Measurements from ENCODE around the gene GTF3A.

DNA sequence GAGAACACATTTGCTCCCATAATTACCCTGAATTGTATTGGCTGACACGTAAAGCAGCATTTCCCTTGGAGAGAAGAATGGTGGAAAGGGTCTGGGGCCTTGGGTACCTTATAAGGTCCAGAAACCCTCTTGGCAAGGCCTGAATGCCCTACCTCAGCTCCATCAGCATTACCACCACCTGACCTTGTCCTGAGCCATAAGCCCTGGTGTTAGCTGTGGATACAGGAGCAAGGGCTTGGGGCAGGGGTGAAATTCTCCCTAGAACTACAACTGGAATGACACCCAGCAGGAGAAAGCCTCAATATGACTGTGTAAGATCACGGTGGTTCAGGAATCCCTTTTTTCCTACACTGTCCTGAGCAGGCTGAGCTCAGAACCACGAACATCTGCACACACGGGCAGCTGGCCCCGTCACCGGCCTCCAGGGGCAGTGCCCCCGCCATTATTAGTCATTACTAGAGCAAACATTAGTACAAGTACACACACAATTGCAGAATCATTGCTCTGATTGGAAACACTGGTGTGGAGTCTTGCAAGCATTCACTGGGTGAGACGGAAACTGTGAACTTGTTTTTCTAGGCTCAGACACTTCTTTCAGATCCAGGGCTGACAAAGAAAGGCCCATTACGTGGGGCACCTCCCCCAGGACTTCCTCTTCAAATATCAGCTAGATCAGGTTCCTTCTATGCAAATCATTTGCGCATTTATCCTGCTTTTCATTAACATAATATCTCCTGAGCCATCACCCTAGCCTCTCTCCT, 52.7 kb downstream of the GTF3A start:
- TF ChIP-seq, protein P1, sequence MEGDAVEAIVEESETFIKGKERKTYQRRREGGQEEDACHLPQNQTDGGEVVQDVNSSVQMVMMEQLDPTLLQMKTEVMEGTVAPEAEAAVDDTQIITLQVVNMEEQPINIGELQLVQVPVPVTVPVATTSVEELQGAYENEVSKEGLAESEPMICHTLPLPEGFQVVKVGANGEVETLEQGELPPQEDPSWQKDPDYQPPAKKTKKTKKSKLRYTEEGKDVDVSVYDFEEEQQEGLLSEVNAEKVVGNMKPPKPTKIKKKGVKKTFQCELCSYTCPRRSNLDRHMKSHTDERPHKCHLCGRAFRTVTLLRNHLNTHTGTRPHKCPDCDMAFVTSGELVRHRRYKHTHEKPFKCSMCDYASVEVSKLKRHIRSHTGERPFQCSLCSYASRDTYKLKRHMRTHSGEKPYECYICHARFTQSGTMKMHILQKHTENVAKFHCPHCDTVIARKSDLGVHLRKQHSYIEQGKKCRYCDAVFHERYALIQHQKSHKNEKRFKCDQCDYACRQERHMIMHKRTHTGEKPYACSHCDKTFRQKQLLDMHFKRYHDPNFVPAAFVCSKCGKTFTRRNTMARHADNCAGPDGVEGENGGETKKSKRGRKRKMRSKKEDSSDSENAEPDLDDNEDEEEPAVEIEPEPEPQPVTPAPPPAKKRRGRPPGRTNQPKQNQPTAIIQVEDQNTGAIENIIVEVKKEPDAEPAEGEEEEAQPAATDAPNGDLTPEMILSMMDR (conservative IDR thresholded peaks at IDR 0.05; ENCODE audit: low read depth in 2 of 2) = no peak
- TF ChIP-seq POLR2AphosphoS5 (IDR thresholded peaks at IDR 0.05; ENCODE audit: low read depth) (no peak), ZNF114 (CRISPR knock-in tag; IDR thresholded peaks at IDR 0.05) (no peak), JUNB (IDR thresholded peaks at IDR 0.05; ENCODE audit: unreplicated experiment) (no peak), EZH2 (IDR thresholded peaks at IDR 0.05; ENCODE audit: low read depth, unreplicated experiment) (no peak), CREB1 (CRISPR knock-in tag; IDR thresholded peaks at IDR 0.05; ENCODE audit: low read depth) (no peak)
- TF ChIP-seq, protein P2, sequence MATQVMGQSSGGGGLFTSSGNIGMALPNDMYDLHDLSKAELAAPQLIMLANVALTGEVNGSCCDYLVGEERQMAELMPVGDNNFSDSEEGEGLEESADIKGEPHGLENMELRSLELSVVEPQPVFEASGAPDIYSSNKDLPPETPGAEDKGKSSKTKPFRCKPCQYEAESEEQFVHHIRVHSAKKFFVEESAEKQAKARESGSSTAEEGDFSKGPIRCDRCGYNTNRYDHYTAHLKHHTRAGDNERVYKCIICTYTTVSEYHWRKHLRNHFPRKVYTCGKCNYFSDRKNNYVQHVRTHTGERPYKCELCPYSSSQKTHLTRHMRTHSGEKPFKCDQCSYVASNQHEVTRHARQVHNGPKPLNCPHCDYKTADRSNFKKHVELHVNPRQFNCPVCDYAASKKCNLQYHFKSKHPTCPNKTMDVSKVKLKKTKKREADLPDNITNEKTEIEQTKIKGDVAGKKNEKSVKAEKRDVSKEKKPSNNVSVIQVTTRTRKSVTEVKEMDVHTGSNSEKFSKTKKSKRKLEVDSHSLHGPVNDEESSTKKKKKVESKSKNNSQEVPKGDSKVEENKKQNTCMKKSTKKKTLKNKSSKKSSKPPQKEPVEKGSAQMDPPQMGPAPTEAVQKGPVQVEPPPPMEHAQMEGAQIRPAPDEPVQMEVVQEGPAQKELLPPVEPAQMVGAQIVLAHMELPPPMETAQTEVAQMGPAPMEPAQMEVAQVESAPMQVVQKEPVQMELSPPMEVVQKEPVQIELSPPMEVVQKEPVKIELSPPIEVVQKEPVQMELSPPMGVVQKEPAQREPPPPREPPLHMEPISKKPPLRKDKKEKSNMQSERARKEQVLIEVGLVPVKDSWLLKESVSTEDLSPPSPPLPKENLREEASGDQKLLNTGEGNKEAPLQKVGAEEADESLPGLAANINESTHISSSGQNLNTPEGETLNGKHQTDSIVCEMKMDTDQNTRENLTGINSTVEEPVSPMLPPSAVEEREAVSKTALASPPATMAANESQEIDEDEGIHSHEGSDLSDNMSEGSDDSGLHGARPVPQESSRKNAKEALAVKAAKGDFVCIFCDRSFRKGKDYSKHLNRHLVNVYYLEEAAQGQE (IDR thresholded peaks at IDR 0.05; ENCODE audit: unreplicated experiment) = no peak
- TF ChIP-seq, protein P3, sequence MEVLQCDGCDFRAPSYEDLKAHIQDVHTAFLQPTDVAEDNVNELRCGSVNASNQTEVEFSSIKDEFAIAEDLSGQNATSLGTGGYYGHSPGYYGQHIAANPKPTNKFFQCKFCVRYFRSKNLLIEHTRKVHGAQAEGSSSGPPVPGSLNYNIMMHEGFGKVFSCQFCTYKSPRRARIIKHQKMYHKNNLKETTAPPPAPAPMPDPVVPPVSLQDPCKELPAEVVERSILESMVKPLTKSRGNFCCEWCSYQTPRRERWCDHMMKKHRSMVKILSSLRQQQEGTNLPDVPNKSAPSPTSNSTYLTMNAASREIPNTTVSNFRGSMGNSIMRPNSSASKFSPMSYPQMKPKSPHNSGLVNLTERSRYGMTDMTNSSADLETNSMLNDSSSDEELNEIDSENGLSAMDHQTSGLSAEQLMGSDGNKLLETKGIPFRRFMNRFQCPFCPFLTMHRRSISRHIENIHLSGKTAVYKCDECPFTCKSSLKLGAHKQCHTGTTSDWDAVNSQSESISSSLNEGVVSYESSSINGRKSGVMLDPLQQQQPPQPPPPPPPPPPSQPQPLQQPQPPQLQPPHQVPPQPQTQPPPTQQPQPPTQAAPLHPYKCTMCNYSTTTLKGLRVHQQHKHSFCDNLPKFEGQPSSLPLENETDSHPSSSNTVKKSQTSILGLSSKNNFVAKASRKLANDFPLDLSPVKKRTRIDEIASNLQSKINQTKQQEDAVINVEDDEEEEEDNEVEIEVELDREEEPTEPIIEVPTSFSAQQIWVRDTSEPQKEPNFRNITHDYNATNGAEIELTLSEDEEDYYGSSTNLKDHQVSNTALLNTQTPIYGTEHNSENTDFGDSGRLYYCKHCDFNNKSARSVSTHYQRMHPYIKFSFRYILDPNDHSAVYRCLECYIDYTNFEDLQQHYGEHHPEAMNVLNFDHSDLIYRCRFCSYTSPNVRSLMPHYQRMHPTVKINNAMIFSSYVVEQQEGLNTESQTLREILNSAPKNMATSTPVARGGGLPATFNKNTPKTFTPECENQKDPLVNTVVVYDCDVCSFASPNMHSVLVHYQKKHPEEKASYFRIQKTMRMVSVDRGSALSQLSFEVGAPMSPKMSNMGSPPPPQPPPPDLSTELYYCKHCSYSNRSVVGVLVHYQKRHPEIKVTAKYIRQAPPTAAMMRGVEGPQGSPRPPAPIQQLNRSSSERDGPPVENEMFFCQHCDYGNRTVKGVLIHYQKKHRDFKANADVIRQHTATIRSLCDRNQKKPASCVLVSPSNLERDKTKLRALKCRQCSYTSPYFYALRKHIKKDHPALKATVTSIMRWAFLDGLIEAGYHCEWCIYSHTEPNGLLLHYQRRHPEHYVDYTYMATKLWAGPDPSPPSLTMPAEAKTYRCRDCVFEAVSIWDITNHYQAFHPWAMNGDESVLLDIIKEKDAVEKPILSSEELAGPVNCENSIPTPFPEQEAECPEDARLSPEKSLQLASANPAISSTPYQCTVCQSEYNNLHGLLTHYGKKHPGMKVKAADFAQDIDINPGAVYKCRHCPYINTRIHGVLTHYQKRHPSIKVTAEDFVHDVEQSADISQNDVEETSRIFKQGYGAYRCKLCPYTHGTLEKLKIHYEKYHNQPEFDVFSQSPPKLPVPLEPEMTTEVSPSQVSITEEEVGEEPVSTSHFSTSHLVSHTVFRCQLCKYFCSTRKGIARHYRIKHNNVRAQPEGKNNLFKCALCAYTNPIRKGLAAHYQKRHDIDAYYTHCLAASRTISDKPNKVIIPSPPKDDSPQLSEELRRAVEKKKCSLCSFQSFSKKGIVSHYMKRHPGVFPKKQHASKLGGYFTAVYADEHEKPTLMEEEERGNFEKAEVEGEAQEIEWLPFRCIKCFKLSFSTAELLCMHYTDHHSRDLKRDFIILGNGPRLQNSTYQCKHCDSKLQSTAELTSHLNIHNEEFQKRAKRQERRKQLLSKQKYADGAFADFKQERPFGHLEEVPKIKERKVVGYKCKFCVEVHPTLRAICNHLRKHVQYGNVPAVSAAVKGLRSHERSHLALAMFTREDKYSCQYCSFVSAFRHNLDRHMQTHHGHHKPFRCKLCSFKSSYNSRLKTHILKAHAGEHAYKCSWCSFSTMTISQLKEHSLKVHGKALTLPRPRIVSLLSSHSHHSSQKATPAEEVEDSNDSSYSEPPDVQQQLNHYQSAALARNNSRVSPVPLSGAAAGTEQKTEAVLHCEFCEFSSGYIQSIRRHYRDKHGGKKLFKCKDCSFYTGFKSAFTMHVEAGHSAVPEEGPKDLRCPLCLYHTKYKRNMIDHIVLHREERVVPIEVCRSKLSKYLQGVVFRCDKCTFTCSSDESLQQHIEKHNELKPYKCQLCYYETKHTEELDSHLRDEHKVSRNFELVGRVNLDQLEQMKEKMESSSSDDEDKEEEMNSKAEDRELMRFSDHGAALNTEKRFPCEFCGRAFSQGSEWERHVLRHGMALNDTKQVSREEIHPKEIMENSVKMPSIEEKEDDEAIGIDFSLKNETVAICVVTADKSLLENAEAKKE (CRISPR knock-in tag; IDR thresholded peaks at IDR 0.05) = no peak

Measured in GM23338 (cell line).